GM21825 (cell line): ENCODE results near the gene VPS13D.

Source experiments
- ATAC-seq: cut with Tn5 transposase; IDR thresholded peaks from one replicate; pipeline ENCODE4 v1.9.1; 2021; ENCODE audit warnings: mild to moderate bottlenecking, moderate library complexity; ENCODE audit not compliant: unreplicated experiment

VPS13D gene

GRCh38 chr1:12229835-12230548 is at the start of gene VPS13D:
Gene VPS13D (plus strand): TSS chr1:12230030. CDS start chr1:12234267, 4,237 bp downstream.
- peak; percentile 82 for ATAC-seq

- no peak for ATAC-seq
Observed at GRCh38 chr1:12180315-12180714, 49.5 kb upstream of the VPS13D start.

GRCh38 chr1:12180903-12181302 is 48.9 kb upstream of the VPS13D start:
- no peak for ATAC-seq

GRCh38 chr1:12181568-12181967 is 48.3 kb upstream of the VPS13D start:
- ATAC-seq, result no peak

- no peak for ATAC-seq
Observed at GRCh38 chr1:12182410-12182984, 47.3 kb upstream of the VPS13D start.

GRCh38 chr1:12183095-12183794 is 46.6 kb upstream of the VPS13D start:
- no peak for ATAC-seq

GRCh38 chr1:12184008-12184681 is 45.7 kb upstream of the VPS13D start:
- no peak for ATAC-seq

GRCh38 chr1:12185036-12185917 is 44.6 kb upstream of the VPS13D start:
- ATAC-seq, result no peak

GRCh38 chr1:12185918-12186678 is 43.7 kb upstream of the VPS13D start:
- no peak for ATAC-seq

- no peak for ATAC-seq
Observed at GRCh38 chr1:12186679-12186985, 43.2 kb upstream of the VPS13D start.

- ATAC-seq, result no peak
Observed at GRCh38 chr1:12188115-12188514, 41.7 kb upstream of the VPS13D start.

- no peak for ATAC-seq
Observed at GRCh38 chr1:12188657-12189327, 41.0 kb upstream of the VPS13D start.

- no peak for ATAC-seq
Observed at GRCh38 chr1:12189328-12189682, 40.5 kb upstream of the VPS13D start.

- ATAC-seq, result no peak
Observed at GRCh38 chr1:12191242-12192032, 38.4 kb upstream of the VPS13D start.

- ATAC-seq, result no peak
Observed at GRCh38 chr1:12194666-12195216, 35.1 kb upstream of the VPS13D start.

GRCh38 chr1:12195416-12195815 is 34.4 kb upstream of the VPS13D start:
- ATAC-seq, result no peak

- no peak for ATAC-seq
Observed at GRCh38 chr1:12196641-12197482, 33.0 kb upstream of the VPS13D start.

GRCh38 chr1:12197483-12197880 is 32.3 kb upstream of the VPS13D start:
- ATAC-seq, result no peak
